Activated CD8-positive, alpha-beta memory T cell treated with anti-CD3 and anti-CD28 coated beads, Interleukin-2, amount 50 U/mL, for 1 hour (primary cell): ENCODE data around the gene TMEM132C.

Source experiments
- DNase-seq: peaks from one replicate; pipeline ENCODE4 v3.0.0-alpha.2; 2020; ENCODE audit errors: extremely low read depth

The TMEM132C gene

DNA sequence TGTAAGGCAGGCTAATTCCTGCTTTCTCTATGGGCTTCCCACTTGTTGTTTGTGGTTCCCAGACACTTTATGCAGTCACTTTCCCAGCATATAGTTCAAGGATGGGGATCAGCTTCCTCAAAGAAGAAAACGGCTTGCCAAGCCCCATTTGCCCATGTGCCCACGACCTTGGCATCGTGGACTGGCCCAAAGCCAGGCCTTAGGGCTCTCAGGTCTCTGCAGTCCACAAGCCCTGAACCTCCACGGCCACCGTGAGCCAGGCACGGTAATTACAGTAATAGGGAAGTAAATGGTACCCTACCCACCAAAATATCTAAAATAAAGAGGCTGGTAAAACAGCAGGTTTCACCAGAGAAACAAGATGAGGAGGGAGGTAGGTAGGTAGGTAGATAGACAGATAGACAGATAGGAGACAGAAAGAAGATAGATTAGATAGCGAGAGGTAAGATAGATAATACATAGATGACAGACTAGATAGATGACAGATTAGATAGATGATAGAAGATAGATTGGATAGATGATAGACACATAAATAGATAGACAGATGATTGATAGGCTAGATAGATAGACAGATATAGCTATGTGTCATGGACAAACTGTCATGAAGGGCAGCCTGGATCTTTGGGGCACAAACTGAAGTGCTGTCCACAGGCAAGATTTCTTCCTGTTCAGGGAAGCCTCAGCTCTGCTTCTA is 393.7 kb downstream of the TMEM132C start:
- no peak for DNase-seq

- DNase-seq, result no peak
Observed at GRCh38 chr12:128661226-128661569, 394.2 kb downstream of the TMEM132C start.

- no peak for DNase-seq
Observed at GRCh38 chr12:128662101-128662500, 395.1 kb downstream of the TMEM132C start.

DNA sequence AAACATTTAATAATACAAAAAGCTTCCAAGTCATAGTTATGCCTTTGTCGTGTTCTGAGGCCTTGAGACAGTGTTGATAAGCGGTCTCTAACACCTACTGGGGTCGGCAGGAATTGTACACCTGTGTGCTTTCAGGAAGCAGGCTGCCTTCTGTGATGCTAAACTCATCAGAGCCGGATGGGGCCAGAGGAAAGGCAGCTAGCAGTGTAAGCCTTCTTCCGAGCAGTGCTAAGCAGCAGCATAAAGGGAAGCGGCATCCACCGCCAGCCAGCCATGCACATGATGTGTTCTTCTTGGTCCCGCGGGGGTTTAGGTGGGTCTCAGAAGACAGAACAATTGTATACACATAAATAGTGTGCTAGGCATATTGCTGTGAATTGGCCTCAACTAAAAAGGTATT is 397.5 kb downstream of the TMEM132C start:
- no peak for DNase-seq

DNA sequence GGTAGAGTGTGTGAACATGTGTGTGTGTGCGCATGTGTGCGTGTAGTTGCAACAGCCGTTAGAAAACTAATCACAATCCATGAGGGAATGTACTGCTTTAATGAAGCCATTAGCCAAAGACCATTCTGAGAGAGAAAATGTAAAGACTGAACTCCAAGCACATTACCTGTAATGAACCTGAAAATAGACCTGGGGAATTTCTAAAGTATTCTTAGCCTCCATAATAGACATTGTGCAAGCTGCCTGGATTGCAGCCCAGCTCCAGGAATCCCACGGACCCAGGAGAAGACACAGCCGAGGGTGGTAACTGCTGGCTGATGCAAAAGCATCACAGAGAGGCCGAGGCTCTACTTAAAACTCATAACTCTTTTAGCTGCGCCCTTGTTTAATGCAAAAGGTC is 400.2 kb downstream of the TMEM132C start:
- DNase-seq, result no peak

DNA sequence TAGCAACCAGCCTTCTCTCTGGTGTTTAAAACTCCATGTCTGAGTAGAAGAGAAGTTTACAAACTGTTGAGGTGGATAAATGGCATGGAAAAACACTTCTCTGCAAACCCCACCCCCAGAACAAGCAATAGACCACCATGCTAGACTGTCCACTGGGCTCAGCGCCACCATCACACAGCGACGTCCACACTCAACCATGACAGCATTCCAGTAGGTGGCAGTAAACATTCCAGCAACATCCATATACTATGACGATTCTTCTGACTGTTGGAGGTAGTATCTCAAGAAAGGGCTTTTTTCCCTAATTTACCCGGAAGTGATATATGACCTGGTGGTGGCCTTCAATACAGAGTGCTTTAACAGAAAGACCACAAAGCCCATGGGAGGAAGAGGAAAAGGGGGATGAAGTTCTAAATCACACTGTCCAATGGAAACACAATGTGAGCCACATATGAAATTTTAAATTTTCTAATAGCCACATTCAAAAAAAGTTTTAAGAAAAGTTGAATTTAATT is 404.6 kb downstream of the TMEM132C start:
- no peak for DNase-seq

DNA sequence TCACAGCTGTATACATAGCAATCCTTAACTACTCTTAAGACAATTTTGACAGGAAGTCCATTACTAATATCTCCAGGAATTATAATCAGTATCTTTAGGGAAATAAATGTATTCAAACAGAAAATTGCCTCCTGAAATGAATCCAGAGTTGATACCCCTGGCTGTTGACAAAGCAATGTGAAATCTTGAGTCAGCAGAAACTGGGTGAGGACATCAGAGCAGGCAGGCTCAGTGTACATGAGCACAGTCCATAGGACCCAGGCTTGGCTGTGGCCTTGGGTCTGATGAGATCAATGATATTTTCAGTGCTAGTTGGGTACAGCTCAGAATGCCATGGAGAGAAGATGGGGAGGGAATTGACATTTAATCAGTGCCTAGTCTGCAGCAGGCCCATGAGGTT is 405.5 kb downstream of the TMEM132C start:
- DNase-seq, result no peak

- no peak for DNase-seq
Observed at GRCh38 chr12:128672893-128673292, 405.9 kb downstream of the TMEM132C start.

DNA sequence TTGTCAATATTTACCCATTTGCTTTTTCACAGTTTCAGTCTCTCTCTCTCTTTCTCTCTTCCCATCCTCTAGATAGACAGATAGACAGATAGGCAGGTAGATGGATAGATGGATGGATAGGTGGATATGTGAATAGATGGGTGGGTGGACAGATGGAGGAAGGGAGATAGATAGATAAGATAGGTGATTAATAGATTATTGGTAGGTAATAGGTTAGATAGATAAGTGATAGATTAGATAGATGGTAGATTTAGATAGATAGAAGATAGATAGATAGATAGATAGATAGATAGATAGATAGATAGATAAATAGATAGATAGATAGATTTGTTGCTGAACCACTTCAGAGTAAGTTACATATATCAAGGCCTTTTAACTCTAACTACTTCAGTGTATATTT is 408.6 kb downstream of the TMEM132C start:
- DNase-seq, result no peak

GRCh38 chr12:128680555-128680954 is 413.6 kb downstream of the TMEM132C start:
- no peak for DNase-seq

- no peak for DNase-seq
Observed at GRCh38 chr12:128682548-128683275, 415.7 kb downstream of the TMEM132C start.

GRCh38 chr12:128684352-128684751 is 417.4 kb downstream of the TMEM132C start:
- DNase-seq, result no peak

- no peak for DNase-seq
Observed at GRCh38 chr12:128685903-128686475, 419.0 kb downstream of the TMEM132C start.

GRCh38 chr12:128687851-128688250 is 420.9 kb downstream of the TMEM132C start:
- DNase-seq, result no peak

- no peak for DNase-seq
Observed at GRCh38 chr12:128690641-128691040, 423.7 kb downstream of the TMEM132C start.

DNA sequence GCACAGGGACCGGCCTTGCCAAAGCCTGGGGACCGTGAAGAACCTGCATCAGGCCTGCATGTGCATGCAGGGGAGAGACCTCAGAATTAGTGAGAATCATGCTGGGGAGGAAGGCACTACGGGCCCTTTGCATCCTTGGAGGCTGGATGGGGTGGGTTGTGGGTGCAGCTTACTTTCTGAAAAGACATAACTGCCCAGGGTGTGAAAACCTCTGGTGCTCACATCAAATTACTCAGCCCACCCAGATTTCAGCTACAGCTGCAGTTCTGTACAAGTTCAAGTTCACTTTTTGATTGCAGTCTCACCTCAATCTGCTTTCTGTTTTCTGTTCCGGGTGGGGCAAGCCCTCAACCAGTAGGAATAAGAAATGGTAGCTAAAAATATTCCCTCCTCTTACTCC is 426.1 kb downstream of the TMEM132C start:
- no peak for DNase-seq

DNA sequence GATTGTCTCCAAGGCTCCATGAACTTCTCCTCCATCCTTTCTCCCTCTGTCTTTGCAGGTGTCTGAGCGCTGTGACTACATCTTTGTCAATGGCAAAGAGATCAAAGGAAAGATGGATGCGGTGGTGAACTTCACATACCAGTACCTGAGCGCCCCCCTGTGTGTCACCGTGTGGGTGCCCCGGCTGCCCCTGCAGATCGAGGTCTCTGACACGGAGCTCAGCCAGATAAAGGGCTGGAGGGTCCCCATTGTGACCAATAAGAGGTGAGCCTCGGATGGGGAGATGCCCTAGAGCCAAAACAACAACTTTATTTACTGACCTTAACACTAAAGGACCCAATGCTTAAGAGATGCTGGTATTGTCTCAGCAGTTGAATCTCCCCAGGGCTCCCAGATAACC is 426.8 kb downstream of the TMEM132C start:
- DNase-seq, result no peak

DNA sequence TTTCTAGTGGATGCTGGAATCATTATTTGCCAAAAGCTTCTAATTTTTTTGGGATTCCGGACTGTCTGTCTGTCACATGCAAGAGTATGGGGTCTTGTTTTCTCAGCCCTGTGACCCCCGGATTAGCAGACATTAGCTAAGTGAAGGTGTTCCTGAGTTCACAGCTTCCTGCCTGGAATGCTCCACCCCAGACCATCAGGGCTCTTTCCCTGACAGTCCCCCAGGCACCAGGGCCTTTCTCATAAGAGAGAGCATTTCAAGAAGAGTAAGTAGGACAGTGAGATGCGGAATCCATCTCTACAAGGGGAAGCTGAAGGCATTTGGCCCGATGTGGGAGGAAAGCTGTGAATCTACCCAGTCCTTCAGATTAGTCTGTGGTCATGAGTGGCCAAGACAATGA is 427.5 kb downstream of the TMEM132C start:
- DNase-seq, result no peak

GRCh38 chr12:128695697-128696096 is 428.7 kb downstream of the TMEM132C start:
- no peak for DNase-seq

DNA sequence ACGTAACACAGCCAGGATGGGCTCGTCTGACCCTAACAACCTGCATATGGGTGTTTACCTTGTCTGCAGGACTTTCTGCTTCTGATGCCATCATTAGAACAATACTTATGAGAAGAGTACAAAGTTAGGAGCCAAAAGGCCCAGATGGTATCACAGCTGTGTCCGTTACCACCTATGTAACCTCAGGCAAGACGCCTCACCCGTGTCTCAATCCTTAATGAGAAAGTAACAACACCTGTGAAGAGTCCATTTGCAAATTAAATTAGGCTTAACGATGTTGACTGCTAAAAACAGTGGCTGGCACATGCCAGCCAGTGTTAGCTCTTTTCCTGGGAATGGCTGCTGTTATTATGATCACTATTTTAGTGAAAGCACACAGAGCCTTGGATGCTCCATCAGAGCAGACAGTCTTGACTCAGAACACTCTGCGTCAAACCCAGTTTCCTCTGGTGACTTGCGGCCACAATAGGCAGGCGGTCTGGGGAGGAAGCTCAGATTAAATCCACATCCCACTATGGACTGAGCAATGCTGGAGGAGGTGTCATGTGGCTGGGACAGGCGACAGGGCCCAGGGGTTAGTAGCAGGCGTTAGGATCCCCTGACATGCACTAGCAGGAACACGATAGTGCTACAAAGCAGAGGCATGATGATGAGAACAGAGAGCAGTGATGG is 431.5 kb downstream of the TMEM132C start:
- DNase-seq, result no peak

- no peak for DNase-seq
Observed at GRCh38 chr12:128699106-128699505, 432.1 kb downstream of the TMEM132C start.

DNA sequence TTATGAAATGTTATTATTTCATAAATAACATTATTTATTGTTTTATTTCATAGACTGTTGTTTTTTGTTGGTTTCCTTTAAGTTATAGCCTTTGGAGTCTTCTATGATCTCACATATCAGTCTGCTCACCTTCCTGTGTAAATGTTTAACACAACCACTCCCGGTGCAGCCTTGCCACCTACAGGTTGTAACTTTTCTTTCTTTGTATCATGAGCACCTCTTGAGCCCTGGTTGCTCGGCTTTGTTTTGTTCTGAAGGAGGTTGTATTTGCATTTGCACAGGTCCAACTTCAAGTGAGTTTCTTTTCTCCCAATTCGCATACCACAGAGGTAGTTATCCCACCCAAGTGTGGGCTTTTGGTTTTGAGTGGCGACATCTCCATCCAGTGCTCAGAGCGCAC is 435.4 kb downstream of the TMEM132C start:
- DNase-seq, result no peak

DNA sequence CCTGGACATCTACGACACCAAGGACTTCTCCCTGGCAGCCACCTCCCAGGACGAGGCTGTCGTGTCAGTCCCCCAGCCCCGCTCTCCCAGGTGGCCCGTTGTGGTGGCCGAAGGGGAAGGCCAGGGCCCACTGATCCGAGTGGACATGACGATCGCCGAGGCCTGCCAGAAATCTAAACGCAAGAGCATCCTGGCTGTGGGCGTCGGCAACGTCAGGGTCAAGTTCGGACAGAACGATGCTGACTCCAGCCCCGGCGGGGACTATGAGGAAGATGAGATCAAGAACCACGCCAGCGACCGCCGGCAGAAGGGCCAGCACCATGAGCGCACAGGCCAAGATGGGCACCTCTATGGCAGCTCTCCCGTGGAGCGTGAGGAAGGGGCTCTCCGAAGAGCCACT is 438.2 kb downstream of the TMEM132C start:
- DNase-seq, result no peak
